ENCODE results near the gene REPIN1.

The REPIN1 gene

DNA sequence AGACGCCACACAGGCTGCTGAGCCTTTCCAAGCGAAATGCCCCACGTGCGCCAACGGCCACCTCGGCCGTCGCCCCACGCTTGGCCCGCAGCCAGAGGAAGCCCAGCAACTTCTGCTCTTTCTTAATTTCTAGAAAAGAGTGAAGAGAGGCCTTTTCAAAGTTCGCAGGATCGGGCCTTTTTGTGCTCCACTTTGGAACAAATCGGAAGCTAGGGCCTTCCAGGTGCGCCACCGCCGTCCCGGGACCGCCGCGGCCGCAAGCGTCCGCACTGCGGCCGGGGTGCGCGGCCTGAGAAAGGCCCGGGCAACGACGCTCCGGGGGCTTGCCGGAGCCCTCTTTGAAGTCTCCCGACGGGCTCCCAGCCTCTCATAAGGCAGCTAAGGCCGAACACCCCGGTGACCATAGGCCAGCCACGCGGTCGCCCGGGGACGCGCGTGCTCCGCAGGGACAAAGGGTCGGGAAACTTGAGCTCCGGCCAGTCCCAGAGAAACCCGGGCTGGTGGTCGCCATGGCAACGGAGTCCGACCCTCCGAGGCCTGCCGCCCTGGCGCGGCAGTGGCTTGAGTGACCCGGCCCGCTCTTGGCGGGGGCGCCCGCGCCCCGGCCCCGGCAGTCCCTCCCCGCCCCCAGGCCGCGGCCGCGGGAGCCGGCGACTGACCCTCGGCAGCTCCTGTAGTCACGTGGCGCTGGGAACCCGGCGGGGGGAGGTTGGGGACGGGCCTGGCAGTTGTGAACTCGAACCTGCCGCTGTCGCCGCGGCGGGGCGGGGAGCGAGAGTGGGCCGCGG is at the start of gene REPIN1:
TSS of gene REPIN1 (plus strand) at position 727 of the 788 bp plus-strand sequence. CDS start 890 bp downstream, outside the sequence.
- TF ChIP-seq, protein P1, sequence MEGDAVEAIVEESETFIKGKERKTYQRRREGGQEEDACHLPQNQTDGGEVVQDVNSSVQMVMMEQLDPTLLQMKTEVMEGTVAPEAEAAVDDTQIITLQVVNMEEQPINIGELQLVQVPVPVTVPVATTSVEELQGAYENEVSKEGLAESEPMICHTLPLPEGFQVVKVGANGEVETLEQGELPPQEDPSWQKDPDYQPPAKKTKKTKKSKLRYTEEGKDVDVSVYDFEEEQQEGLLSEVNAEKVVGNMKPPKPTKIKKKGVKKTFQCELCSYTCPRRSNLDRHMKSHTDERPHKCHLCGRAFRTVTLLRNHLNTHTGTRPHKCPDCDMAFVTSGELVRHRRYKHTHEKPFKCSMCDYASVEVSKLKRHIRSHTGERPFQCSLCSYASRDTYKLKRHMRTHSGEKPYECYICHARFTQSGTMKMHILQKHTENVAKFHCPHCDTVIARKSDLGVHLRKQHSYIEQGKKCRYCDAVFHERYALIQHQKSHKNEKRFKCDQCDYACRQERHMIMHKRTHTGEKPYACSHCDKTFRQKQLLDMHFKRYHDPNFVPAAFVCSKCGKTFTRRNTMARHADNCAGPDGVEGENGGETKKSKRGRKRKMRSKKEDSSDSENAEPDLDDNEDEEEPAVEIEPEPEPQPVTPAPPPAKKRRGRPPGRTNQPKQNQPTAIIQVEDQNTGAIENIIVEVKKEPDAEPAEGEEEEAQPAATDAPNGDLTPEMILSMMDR (IDR thresholded peaks at IDR 0.05; ENCODE audit: control insufficient read depth, insufficient read depth, low read depth, low read length, missing control alignments): no peak
- peak within 1 kb of the TSS; percentile 94 for H3K4me3 ChIP-seq (ENCODE audit: control insufficient read depth, low read depth, low read length)
- DNase-seq (ENCODE audit: low read depth): no peak

DNA sequence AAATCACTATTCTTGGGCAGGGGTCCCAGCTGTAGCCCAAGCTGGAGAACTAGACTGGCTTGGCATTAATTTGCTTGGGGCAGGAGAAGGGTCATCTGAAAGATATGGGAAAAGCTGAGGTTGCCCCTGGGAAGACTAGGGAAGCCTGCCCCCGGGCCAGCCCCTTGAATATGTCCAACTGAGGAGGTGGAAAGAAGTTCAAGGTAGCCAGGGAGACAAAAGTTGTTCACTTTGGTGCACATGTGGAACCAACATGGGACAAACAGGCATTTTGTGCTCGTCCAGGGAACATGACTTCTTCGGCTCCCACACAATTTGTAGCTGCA is 46.9 kb upstream of the REPIN1 start:
- TF ChIP-seq, protein P1 (IDR thresholded peaks at IDR 0.05; ENCODE audit: control insufficient read depth, insufficient read depth, low read depth, low read length, missing control alignments): no peak
- no peak overlapping the region for H3K4me3 ChIP-seq (ENCODE audit: control insufficient read depth, low read depth, low read length)

DNA sequence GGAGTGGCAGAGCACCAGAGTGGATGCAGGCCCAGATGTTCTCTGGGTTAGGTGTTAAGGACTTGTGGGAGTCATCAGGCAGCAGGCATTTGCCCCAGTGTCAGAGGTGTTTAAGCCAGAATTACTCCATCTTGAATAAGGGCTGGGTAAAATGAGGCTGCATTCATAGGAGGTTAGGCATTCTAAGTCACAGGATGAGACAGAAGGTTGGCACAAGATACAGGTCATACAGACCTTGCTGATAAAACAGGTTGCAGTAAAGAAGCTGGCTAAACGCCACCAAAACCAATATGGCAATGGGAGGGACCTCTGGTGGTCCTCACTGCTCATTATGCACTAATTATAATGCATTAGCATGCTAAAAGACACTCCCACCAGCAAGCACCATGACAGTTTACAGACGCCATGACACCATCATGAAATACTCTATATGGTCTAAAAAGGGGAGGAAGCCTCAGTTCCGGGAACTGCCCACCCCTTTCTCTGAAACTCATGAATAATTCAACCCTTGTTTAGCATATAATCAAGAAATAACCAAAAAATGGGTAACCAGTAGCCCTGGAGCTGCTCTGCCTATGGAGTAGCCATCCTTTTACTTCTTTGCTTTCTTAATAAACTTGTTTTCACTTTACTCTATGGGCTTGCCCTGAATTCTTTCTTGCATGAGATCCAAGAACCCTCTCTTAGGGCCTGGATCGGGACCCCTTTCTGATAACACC is 46.3 kb upstream of the REPIN1 start:
- no peak overlapping the region for H3K4me3 ChIP-seq (ENCODE audit: control insufficient read depth, low read depth, low read length)
- TF ChIP-seq, protein P1 (IDR thresholded peaks at IDR 0.05; ENCODE audit: control insufficient read depth, insufficient read depth, low read depth, low read length, missing control alignments): no peak

More for the DNA sequence above, 46.9 kb upstream of the REPIN1 start:
- DNase-seq (ENCODE audit: low read depth): no peak

DNA sequence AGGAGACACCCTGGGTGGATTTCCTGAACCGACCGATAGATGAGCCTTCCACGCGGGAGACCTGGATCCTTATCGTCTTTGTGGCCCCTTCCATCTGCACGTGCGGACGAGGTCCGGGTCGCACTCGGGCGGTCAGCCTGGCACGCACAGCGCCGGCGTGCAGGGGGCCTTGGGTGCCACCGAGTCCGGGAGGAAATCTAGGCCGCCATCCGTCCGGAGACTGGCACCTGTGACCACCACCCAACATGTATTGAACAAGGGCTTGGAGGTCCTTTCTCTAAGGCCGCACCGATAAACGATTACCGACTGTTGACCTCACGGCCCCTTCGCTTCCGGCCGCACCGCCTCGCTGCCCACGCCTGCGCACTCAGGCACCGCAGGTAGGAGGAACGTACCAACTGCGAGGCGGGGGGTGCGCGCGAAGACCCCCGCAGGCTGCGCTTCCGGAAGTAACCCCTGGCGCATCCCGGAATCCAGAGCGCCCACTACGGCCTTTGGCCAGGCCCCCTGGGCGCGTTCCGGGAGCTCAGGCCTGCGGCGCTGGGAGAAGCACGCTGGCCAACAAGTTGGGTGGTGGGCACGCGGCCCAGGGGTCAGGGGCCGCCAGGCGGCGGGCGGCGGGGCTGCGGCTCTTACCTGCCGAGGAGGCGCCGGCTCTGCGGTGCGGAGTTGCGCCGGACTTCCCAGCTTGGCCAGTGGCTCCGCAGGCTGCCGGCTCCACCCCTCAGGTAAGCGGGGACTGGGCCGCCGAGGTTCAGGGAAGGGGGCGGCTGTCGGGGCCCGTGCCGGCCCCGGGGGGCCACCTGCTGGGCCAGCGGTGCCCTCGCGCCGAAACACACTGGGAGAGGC is 45.6 kb upstream of the REPIN1 start, which contains the start of the genes ACTR3C and LRRC61:
TSS of gene ACTR3C (minus strand) at position 713 of the 849 bp plus-strand sequence. CDS start 28,249 bp downstream, outside the sequence.
TSS of gene LRRC61 (plus strand) at position 523 of the 849 bp plus-strand sequence. CDS start 13,507 bp downstream, outside the sequence.
- TF ChIP-seq, protein P1 (IDR thresholded peaks at IDR 0.05; ENCODE audit: control insufficient read depth, insufficient read depth, low read depth, low read length, missing control alignments): no peak
- no peak within 1 kb of the TSS for H3K4me3 ChIP-seq (ENCODE audit: control insufficient read depth, low read depth, low read length)
- no peak for DNase-seq (ENCODE audit: low read depth)

More for the DNA sequence above, 46.3 kb upstream of the REPIN1 start:
- no peak for DNase-seq (ENCODE audit: low read depth)

DNA sequence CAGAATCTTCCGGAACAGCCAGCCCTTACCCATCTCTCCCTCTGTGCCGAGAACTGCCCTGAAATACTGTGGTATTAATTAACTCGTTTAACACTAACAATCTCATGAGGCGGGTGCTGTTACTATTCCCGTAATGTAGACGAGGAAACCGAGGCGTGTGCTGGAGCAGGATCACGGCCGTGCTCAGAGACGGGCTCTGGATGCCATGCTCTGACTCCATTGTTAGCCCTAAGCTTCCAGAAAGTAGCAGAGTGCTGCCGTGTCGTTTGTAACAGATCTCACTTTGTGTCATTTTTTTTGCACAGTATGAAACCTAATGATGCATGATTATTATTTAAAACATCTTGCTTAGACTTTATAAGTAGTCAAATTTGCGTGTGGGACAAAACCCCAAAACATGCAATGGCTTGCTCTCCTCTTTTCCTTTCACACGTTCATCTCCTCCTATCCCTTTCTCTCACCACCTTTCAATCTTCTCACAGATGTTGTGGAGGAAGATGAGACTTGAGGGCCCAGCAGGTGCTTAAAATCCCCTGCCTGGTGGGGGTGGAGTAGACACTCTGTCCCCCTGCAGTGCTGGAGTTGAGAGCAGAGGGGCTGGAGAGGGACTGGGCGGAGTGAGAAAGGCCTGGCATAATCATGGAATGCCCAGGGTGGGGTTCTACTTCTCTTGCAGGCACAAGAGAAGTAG is 44.8 kb upstream of the REPIN1 start:
- H3K4me3 ChIP-seq (ENCODE audit: control insufficient read depth, low read depth, low read length): no peak overlapping the region
- TF ChIP-seq, protein P1 (IDR thresholded peaks at IDR 0.05; ENCODE audit: control insufficient read depth, insufficient read depth, low read depth, low read length, missing control alignments): no peak
- no peak for DNase-seq (ENCODE audit: low read depth)
